Right ventricle myocardium superior (tissue), 1 donor: ENCODE measurements around the gene LPCAT2. TPM values are rescaled to one million over a fixed set of nuclear protein-coding genes. Genes with fewer than 3 reads are reported as not detected.

ENCODE experiments used
- ATAC-seq: fragments of 200-7000 bp; cut with Tn5 transposase; one replicate; pipeline ENCODE4 v1.9.1; 2020; ENCODE audit warnings: mild to moderate bottlenecking; ENCODE audit not compliant: poor library complexity
- DNase-seq: peaks from one replicate; pipeline ENCODE4 v3.0.0-alpha.2; 2020
- intact Hi-C: fragments of 100-400 bp; cut with DNase I; formaldehyde crosslinking; loops from one replicate; pipeline ENCODE4 v1.11.2; 2022
- long read RNA-seq: library from polyadenylated mRNA; unstranded; transcript quantifications from one replicate; pipeline ENCODE4 v2.0.0, GENCODE V29; 2021
- total RNA-seq: library from RNA; stranded (reverse); fragmentation: NEBNext Ultra II Directional; extraction: Animal tissue kit (Norgen Biotek cat#: 25700); gene quantifications from one replicate; pipeline ENCODE4 v1.2.1, GENCODE V29; 2021
- donor health status: DM: no; HTN: yes; CAD: no; lungs with severe emphysema.

LPCAT2 gene, protein sequence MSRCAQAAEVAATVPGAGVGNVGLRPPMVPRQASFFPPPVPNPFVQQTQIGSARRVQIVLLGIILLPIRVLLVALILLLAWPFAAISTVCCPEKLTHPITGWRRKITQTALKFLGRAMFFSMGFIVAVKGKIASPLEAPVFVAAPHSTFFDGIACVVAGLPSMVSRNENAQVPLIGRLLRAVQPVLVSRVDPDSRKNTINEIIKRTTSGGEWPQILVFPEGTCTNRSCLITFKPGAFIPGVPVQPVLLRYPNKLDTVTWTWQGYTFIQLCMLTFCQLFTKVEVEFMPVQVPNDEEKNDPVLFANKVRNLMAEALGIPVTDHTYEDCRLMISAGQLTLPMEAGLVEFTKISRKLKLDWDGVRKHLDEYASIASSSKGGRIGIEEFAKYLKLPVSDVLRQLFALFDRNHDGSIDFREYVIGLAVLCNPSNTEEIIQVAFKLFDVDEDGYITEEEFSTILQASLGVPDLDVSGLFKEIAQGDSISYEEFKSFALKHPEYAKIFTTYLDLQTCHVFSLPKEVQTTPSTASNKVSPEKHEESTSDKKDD
- total RNA-seq: 9.6 TPM
- long read RNA-seq, full-length matches to known transcripts: 5 of 7 reads
- long read RNA-seq, partial matches to known transcripts: 0 of 7 reads
- long read RNA-seq, other reads (novel, unspliced or antisense): 2 of 7 reads

DNA sequence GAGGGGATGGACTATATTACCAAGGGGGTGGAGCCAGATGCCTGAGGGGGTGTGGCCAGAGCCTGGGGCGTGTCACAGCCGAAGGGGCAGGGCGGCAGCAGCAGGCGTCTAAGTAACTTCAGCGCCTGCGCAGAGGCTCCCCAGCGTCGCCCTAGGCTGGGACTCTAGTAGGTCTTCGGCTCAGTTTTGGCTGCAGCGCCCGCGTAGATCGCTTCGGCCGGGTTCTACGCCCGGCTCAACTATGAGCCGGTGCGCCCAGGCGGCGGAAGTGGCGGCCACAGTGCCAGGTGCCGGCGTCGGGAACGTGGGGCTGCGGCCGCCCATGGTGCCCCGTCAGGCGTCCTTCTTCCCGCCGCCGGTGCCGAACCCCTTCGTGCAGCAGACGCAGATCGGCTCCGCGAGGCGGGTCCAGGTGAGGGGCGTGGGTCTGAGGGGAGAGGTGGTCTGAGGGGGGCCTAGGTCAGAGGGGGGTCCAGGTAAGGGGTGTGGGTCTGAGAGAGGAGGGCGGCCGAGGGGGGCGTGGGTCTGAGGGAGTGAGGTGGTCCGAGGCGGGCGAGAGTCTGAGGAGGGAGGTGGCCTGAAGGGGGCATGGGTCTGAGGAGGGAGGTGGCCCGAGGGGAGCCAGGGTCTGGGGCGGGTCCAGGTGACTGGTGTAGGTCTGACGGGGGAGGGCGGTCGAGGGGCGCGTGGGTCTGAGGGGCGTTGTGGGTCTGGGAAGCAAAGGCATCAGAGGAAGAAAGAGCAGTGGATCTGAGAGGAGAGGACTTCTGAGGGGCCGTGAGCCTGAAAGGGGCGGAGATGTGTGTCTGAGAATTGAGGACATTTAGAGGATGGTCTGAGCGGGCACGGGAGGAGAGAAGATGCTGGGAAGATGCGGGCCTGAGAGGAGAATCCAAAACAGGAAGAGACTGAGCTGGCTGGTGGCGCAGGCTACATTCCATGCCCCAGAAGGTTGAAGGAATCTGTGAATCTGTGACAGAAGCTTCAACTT is at the start of gene LPCAT2:
TSS of gene LPCAT2 (plus strand) at position 132 of the 991 bp plus-strand sequence. CDS start at position 242, 110 bp downstream.
- DNase-seq: peak; percentile 95
- peak; percentile 96 for ATAC-seq
- intact Hi-C loops: no loop called here

DNA sequence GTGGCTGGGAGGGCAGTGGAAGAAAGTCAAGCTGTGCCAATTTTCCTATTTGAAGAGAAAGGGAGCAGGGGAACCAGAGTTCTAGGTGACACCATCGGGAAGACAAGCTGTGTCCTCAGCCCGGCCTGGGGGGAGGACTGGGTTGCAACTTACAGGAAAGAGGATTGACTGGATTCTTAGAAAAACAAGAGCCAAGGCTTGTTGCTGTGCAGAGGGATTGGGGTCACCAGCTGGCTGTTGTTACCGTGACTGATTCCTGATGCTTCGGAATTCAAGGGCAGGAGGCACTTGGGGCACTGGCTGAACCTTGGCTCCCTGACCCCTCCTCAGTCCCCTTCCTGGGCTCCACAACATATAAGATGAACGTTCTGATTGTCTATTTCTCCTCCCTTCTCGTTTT is 46.6 kb upstream of the LPCAT2 start:
- ATAC-seq (no peak), DNase-seq (no peak)
- intact Hi-C loops: no loop called here

DNA sequence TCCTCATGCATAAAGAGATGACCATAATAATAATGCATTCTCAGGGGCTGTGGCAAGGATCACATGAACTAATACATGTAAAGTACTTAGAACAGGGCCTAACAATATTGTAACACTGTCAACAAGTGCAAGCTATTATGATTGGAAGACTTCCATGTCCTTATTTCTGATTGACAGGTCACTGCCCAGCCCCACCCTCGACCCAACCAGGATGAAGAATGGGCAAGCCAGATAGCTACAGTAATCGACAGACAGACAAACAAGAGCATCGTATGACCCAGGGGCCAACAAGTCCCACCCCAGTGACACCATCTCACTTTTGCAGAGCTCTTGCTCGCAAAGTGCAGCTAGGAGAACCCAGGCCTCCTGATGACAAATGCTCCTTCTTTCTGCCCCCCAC is 44.5 kb upstream of the LPCAT2 start:
- no peak for ATAC-seq
- intact Hi-C loops: loop anchor here (2.0 kb wide), 1 partner anchor 78 kb away; no protein-coding TSS in a partner anchor

DNA sequence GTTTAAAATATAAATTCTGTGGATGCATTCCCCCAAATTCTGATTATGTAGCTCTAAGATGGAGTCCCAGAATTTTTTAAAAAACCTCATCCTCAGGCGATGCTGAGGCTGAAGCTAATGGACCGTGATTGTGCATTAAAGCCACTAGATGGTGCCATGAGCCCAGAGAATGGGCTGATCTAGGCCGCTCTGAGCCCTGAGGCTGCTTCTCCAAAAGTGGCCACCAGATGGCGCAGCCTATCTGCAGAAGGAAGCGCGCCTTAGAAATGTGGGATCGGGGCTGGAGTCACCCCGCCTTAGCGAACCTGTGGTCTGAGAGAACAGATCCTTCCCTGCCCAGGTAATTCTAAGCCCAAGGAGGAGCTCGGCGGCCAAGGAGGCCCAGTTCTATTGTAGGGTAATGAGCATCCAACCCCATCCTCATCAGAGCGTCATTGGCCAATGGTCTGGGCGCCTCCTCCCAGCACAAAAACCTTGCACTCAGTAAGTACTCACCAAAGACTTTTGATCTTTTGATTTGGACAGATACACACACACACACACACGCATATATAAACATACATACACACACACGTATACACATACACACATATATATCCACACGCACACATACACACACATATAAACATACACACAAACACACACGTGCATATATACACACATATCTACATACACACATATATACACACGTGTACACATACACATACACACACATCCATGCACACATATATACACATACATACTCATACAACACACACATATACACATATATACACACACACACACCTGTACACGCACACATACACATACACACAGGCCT is 43.6 kb upstream of the LPCAT2 start:
- ATAC-seq (peak; percentile 97), DNase-seq (peak; percentile 94)
- intact Hi-C loops: loop anchor here (2.0 kb wide), 1 partner anchor 78 kb away; no protein-coding TSS in a partner anchor

More for the DNA sequence above, 44.5 kb upstream of the LPCAT2 start:
- no peak for DNase-seq

DNA sequence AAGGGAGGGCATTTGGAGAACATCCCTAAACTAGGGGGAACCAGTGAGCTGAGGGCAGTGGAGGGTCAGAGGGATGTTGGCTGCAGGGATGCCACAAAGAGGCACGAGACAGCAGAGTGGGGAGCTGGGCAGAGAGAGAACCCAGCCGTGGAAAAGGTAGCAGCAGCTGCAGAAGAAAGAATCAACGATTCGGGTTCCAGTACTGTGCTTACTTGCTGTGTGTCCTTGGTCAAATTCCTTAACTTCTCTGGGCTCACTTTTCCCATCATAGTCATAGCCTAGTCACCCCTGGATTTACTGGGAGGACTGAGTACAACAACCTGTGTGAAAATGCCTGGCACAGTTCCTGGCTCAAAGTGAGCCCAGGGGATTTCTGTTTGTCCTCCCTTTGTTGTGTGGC is 42.7 kb upstream of the LPCAT2 start:
- intact Hi-C loops: loop anchor here (2.0 kb wide), 1 partner anchor 235 kb away; no protein-coding TSS in a partner anchor
- no peak for ATAC-seq
- DNase-seq: no peak

DNA sequence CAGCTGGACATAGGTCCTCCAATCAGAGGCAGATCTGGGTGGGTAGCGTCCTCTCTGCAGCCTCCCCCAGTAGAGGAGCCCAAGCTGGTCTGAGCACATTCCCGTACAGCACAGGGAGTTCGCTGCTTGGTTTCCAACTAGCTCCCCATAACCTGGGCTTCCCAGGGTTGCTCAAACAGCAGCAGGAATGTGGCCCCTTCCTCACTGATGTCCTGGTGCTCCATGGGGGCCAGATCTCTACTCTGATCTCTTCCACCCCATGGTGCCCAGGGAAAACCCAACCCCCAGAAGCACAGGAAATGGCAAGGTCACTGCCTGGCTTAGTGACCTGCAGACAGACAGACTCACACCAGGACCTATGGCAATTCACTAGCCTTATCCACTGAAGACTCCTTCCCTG is 41.0 kb upstream of the LPCAT2 start:
- ATAC-seq (no peak), DNase-seq (no peak)
- intact Hi-C loops: loop anchor here (2.0 kb wide), 1 partner anchor 233 kb away; no protein-coding TSS in a partner anchor

DNA sequence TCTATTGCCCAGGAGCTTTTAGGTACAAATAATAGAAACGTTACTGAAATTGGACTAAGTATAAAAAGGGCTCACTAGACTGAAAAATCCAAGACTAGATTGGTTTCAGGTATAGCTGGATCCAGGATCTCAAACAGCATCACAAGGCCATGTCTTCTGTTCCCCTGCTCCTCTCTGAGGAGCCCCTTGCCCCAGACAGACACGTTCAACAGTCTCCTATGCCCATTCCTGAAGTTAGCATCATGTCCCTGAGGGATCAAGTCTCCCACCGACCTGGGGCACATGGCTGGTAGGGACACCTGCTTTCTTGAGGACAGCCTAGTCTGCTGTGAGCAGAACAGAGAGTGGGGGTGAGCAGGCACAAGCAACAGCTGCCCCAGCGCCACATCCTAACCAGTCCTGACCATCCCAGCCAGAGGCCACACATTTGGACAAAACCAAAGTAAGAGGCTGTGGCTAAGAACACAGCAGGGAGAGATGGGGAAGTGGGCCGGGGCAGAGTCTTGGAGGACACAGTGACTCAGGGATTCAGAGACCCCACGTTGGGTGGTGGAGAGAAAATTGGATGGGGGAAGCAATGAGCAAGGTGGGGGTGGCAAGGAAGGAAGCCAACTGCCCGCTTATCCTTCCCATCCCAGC is 40.4 kb upstream of the LPCAT2 start:
- DNase-seq (no peak), ATAC-seq (no peak)
- intact Hi-C loops: no loop called here

DNA sequence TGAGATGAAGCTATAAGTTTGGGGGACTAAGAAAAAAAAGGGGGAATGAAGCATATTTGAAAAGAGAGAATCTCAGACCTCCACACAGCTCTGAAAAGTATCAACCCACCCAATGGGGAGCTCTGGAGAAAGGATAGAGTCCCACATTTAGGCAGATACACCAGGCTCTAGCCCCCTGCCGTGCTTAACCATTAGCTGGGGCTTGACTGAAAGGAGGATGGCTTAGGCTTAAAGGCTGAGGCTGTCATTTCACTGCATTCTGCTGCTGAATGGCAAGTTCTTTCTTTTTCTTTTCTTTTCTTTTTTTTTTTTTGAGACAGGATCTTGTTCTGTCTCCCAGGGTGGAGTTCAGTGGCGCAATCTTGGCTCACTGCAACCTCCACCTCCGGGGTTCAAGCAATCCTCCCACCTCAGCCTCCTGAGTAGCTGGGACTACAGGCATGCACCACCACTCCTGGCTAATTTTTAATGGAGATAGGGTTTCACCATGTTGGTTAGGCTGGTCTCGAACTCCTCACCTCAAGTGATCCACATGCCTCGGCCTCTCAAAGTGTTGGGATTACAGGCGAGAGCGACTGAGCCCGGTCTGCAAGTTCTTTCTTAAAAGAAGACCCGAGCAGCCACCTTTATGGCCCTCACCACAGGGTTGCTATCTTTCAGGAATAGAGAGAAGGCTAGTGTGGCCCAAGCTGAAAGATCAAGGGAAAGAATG is 38.9 kb upstream of the LPCAT2 start:
- DNase-seq (no peak), ATAC-seq (no peak)
- intact Hi-C loops: no loop called here

DNA sequence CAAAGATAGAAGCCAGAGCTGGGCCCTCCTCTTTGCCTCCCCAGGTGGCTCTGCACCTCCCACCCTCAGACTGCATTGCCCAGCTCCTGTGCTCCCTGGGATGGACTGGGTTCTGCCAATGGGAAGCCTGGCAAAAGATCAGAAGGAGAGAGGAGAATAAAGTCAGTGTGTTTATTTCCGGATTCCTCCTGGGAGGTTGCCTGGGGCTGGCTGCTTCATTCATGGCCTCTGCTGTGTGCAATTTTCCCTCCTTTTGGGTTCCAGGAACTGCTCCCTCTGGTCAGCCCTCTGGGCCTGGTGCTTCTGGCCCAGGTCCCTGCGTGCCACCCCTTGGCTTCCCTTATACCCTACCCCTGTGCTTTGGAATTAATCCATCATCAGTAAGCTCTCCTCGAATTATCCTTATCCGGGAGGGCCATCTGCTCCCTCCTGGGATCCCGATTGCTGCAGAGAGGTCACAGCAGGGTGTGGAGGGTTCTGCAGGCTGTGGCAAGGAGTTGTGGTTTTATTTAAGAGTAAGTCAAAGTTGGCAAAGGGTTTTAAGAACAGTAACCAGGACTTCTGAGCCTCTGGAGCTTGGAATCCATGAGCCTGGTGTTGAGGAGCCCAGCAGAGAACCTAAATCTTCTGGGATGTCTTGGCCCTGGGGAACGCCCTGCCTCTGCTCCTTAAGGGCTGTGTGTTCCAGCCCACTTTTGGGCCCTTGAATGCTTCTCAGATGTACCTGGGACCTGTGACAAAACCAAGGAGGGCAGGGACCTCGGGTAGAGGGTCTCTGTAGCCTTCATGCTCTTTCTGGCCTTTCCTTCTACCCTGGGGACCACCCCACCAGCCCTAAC is 38.1 kb upstream of the LPCAT2 start:
- ATAC-seq (peak; percentile 67), DNase-seq (peak; percentile 57)
- intact Hi-C loops: no loop called here

DNA sequence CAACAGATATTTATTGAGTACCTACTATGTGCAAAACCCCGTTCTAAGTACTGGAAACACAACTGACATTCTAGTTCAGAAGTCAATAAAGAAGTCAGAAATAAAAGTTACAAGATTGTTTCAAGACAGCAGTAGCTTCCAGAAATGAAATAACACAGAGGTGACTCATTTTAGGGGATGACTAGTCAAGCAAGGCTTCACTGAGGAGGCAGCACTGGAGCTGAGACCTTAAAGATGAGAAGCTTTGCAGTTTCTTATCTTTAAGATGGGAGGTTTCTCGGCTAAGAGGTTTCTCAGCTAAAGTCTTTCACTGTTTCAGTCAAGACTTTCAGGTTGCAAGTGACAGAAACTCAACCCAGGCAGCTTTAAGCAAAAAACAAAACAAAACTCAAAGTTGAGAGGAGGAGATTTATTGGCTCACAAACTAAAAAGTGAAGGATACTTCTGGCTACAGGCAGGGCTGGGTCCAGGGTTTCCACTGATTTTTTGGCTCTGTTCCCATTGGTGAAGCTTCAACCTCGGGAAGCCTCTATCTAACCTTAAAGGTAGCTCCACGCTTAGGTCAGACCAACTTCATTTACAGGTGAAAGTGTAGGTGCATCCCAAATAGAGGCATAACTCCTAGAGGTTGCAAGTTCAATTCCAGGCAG is 37.3 kb upstream of the LPCAT2 start:
- DNase-seq (no peak), ATAC-seq (no peak)
- intact Hi-C loops: no loop called here

DNA sequence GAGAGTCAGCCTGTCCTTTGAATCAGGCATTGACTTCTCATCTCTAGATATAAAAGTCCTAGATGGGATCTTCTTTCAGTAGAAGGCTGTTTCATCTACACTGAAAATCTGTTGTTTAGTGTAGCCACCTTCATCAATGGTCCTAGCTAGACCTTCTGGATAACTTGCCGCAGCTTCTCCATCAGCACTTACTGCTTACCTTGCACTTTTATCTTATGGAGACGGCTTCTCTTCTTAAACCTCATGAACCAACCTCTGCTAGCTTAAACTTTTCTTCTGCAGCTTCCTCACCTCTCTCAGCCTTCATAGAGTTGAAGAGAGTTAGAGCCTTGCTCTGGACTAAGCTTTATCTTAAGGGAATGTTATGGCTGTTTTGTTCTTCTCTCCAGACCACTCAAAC is 35.3 kb upstream of the LPCAT2 start:
- DNase-seq (no peak), ATAC-seq (no peak)
- intact Hi-C loops: no loop called here

DNA sequence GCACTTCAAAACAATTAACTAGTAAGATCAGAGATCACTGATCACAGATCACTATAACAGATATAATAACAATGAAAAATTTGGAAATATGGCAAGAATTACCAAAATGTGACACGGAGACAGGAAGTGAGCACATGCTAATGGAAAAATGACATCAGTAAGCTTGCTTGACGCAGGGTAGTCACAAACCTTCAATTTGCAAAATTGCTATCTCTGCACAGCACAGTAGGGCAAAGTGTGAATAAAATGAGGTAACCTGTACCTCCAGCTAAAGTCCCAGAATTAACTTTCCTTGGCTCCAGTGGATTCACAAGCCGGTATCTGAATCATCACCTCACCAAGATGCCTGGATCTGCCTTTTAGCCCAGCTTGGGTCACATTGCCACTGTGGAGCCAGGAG is 34.1 kb upstream of the LPCAT2 start:
- no peak for DNase-seq
- intact Hi-C loops: no loop called here
- ATAC-seq: no peak

DNA sequence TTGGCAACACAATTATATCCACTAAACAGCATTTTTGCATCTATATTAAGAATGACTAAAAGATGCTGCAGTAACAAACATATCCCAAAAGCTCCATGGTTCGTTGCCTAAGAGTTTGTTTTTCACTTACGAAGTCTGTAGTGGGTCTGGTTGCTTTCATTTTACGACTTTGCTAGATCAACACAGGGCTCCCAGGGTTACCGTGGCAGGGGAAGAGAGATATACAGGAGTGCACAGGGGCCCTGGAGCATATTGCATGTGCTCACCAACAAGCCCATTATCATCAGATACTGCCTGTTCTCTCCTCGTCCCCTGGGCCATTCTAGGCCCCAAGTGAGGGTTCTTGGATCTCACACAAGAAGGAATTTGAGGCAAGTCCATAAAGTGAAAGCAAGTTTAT is 33.0 kb upstream of the LPCAT2 start:
- ATAC-seq: peak; percentile 32
- intact Hi-C loops: no loop called here
- no peak for DNase-seq

DNA sequence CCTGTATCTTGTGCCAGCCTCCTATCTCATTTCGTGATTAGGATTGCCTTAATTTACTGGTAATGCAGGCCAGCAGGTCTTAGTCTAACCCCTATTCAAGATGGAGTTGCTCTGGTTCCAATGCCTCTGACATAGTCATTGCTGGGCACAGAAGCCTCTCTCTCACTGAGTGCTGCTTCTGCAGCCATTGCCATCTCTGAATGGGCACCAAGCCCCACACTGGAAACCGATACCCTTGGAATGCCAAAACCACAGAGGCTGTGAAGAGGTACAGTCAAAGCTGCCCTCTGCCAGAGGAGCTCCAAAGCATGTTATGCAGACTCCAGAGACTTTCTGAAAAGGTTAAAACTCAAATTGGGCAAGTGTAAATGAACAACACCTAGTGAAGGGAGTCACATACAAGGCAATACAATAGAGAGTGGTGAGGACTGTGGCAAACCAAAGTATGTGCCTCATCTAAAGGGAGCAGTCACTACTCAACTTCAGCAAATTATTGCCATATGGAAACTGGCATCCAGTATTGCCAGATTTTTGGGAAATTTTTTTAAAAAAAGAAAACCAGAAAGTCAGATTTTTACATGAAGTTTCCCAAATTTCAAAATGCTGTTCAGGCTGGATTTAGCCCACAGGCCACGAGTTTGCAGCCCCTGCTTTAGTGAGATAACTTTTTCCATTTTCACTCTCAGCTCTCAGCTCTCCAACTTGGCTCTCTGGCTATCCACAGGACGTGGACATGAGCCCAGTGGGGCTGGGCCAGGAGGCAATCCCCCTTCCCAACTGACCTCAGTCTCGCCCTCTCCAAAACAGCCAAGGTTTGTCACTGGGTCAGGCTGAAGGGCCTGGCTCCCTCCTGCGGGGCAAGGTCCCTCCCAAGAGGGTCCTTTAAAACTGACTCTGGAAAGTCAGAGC is 32.0 kb upstream of the LPCAT2 start:
- ATAC-seq: peak; percentile 60
- DNase-seq: peak; percentile 78
- intact Hi-C loops: no loop called here

DNA sequence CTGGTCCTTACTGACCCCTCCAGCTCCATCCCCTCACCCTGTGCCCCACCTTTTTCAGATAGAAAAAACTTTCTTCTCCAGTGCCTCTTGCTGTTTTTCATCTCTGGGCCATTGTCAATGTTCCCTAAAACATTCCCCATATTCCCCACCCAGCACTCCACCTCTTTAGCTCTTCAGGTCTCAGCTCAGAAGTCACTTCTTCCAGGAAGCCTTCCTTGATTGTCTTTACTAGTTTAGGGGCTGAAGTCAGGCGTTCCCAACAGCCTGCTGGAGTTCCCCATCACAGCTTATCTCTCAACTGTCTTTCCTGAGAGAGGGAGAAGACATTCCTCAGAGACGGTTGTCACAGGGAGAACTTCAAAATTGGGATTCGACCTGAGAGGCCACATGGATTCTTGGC is 31.1 kb upstream of the LPCAT2 start:
- ATAC-seq (no peak), DNase-seq (no peak)
- intact Hi-C loops: no loop called here
